Right lobe of liver (tissue), 4 donors: ENCODE measurements around the gene SCUBE2.

Experiments
- POLR2A ChIP-seq: fragments of 450-650 bp; IDR thresholded peaks from one replicate; pipeline ENCODE4 v1.6.1; 2017; ENCODE audit warnings: antibody characterized with exemption, mild to moderate bottlenecking
- TF ChIP-seq, protein P1 (sequence below), 4 donors: fragments of 200-600 bp in 3 of 4; fragments of 450-650 bp in 1 of 4; IDR thresholded peaks; one replicate each; pipeline versions ENCODE4 v1.5.1 to v1.8.0; 2016 to 2022; ENCODE audit warnings: antibody characterized with exemption in 4 of 4, mild to moderate bottlenecking in 2 of 4
- donor health status: DM: no; HTN: no; CAD: no.
- donor health status: DM: no; HTN: no; CAD: no.
- donor health status: DM: no; HTN: yes; CAD: no.

DNA sequence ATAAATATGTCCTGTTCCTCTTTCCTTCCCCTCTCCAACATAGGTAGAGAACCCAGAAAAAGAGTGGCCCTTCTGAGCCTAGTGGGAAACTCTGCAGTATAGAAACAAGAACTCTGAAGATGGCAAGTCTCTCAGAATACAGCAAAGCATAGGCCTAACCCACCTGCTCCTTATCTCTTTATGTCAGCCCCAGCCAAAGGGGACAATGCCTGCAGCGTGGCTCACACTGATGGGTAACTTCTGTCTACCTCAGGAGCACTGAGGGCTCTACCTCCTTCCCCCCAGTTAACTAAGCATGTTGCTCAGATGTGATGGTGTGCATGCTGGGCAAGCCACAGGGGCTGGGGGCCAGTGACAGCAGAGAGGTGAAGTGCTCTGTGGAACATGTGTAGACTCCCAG, 82.7 kb downstream of the SCUBE2 start:
- TF ChIP-seq POLR2A, result no peak
- TF ChIP-seq, protein P1, sequence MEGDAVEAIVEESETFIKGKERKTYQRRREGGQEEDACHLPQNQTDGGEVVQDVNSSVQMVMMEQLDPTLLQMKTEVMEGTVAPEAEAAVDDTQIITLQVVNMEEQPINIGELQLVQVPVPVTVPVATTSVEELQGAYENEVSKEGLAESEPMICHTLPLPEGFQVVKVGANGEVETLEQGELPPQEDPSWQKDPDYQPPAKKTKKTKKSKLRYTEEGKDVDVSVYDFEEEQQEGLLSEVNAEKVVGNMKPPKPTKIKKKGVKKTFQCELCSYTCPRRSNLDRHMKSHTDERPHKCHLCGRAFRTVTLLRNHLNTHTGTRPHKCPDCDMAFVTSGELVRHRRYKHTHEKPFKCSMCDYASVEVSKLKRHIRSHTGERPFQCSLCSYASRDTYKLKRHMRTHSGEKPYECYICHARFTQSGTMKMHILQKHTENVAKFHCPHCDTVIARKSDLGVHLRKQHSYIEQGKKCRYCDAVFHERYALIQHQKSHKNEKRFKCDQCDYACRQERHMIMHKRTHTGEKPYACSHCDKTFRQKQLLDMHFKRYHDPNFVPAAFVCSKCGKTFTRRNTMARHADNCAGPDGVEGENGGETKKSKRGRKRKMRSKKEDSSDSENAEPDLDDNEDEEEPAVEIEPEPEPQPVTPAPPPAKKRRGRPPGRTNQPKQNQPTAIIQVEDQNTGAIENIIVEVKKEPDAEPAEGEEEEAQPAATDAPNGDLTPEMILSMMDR (IDR thresholded peaks at IDR 0.05), result no peak
